Measurements from ENCODE around the gene GRAMD1A. TPM values are rescaled to one million over a fixed set of nuclear protein-coding genes. Genes with fewer than 3 reads are reported as not detected.

The GRAMD1A gene
- total RNA-seq, 1 donor from 2014 or later, result 79.6 TPM

DNA sequence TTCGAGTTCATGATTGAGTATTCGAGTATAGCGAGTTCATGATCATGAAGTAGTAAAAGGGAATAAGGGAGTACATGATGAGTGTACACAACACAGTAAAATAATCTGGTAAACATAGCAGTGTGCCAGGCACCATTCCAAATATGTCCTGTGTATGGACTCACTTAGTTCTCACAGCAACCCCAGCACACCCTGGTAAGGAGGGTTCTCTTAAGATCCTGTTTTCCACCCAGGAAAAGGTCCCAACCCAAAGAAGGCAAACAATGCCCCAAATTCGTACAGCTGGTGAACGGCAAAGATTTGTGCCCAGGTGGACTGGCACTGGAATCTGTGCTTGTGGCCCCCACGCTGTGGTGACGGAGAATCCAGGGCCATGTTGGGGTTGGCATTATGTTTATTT lies 62.8 kb downstream of the GRAMD1A start:
- TF ChIP-seq, protein P1, sequence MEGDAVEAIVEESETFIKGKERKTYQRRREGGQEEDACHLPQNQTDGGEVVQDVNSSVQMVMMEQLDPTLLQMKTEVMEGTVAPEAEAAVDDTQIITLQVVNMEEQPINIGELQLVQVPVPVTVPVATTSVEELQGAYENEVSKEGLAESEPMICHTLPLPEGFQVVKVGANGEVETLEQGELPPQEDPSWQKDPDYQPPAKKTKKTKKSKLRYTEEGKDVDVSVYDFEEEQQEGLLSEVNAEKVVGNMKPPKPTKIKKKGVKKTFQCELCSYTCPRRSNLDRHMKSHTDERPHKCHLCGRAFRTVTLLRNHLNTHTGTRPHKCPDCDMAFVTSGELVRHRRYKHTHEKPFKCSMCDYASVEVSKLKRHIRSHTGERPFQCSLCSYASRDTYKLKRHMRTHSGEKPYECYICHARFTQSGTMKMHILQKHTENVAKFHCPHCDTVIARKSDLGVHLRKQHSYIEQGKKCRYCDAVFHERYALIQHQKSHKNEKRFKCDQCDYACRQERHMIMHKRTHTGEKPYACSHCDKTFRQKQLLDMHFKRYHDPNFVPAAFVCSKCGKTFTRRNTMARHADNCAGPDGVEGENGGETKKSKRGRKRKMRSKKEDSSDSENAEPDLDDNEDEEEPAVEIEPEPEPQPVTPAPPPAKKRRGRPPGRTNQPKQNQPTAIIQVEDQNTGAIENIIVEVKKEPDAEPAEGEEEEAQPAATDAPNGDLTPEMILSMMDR (conservative IDR thresholded peaks at IDR 0.05), result no peak
- Mint-ChIP-seq H3K4me3 (no peak overlapping the region), H3K27ac (no peak overlapping the region), H3K9me3 (no peaks in the 10 kb centered on the region), H3K36me3 (no peaks in the 10 kb centered on the region), H3K4me1 (ENCODE audit: unreplicated experiment) (peaks cover 3% of the 10 kb centered on the region), H3K27me3 (peaks cover 13% of the 10 kb centered on the region)
- DNase-seq (ENCODE audit: extremely low spot score, unreplicated experiment), result no peak

GRCh38 chr19:35063940-35064818 lies 64.1 kb downstream of the GRAMD1A start:
- Mint-ChIP-seq H3K36me3 (no peaks in the 10 kb centered on the region), H3K27ac (no peak overlapping the region), H3K4me1 (ENCODE audit: unreplicated experiment) (peaks cover 13% of the 10 kb centered on the region), H3K4me3 (no peak overlapping the region), H3K27me3 (peaks cover 16% of the 10 kb centered on the region), H3K9me3 (no peaks in the 10 kb centered on the region)
- DNase-seq (ENCODE audit: extremely low spot score, unreplicated experiment), result no peak
- TF ChIP-seq, protein P1 (conservative IDR thresholded peaks at IDR 0.05), result no peak

GRCh38 chr19:35065574-35065973 lies 65.5 kb downstream of the GRAMD1A start:
- Mint-ChIP-seq H3K36me3 (no peaks in the 10 kb centered on the region), H3K27ac (no peak overlapping the region), H3K27me3 (peaks cover 16% of the 10 kb centered on the region), H3K4me1 (ENCODE audit: unreplicated experiment) (peaks cover 13% of the 10 kb centered on the region), H3K4me3 (no peak overlapping the region), H3K9me3 (no peaks in the 10 kb centered on the region)
- TF ChIP-seq, protein P1 (conservative IDR thresholded peaks at IDR 0.05), result no peak
- DNase-seq (ENCODE audit: extremely low spot score, unreplicated experiment), result no peak

GRCh38 chr19:35066121-35066520 lies 66.0 kb downstream of the GRAMD1A start:
- Mint-ChIP-seq H3K4me3 (no peak overlapping the region), H3K4me1 (ENCODE audit: unreplicated experiment) (peaks cover 13% of the 10 kb centered on the region), H3K36me3 (no peaks in the 10 kb centered on the region), H3K27me3 (peaks cover 16% of the 10 kb centered on the region), H3K27ac (no peak overlapping the region), H3K9me3 (no peaks in the 10 kb centered on the region)
- TF ChIP-seq, protein P1 (conservative IDR thresholded peaks at IDR 0.05), result no peak
- no peak for DNase-seq (ENCODE audit: extremely low spot score, unreplicated experiment)

GRCh38 chr19:35066691-35067563 lies 66.8 kb downstream of the GRAMD1A start:
- Mint-ChIP-seq H3K27me3 (peaks cover 15% of the 10 kb centered on the region), H3K9me3 (no peaks in the 10 kb centered on the region), H3K36me3 (no peaks in the 10 kb centered on the region), H3K4me1 (ENCODE audit: unreplicated experiment) (peaks cover 13% of the 10 kb centered on the region), H3K27ac (no peak overlapping the region), H3K4me3 (no peak overlapping the region)
- TF ChIP-seq, protein P1 (conservative IDR thresholded peaks at IDR 0.05), result peak; percentile 92
- DNase-seq (ENCODE audit: extremely low spot score, unreplicated experiment), result peak; percentile 89

Measured in type B pancreatic cell (in vitro differentiated cells).